Activated CD8-positive, alpha-beta memory T cell treated with anti-CD3 and anti-CD28 coated beads for 1 hour (primary cell): ENCODE results near the gene TNNC2.

ENCODE experiments used
- DNase-seq, 2 donors: peaks; one replicate each; pipeline ENCODE4 v3.0.0-alpha.2; 2020; ENCODE audit warnings: low read depth in 1 of 2; ENCODE audit errors: extremely low read depth in 1 of 2

The TNNC2 gene

DNA sequence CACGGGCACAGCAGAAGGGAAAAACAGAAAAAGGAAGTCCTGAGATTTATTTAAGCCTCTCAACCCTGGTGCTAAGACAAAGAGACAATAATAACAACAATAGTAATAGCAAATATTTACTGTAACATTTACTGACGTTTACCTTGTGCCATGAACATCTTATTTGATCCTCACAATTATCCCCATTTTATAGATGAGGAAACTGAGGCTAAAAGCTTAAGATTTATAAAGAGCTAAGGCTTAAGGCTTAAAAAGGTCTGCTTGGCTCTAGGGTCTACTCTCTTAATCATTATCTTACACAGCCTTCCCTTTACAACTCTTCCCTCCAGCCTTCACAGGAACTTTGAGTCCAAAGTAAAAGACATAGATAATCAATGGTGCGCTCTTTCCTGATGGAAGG is 38.8 kb downstream of the TNNC2 start:
- no peak for DNase-seq

DNA sequence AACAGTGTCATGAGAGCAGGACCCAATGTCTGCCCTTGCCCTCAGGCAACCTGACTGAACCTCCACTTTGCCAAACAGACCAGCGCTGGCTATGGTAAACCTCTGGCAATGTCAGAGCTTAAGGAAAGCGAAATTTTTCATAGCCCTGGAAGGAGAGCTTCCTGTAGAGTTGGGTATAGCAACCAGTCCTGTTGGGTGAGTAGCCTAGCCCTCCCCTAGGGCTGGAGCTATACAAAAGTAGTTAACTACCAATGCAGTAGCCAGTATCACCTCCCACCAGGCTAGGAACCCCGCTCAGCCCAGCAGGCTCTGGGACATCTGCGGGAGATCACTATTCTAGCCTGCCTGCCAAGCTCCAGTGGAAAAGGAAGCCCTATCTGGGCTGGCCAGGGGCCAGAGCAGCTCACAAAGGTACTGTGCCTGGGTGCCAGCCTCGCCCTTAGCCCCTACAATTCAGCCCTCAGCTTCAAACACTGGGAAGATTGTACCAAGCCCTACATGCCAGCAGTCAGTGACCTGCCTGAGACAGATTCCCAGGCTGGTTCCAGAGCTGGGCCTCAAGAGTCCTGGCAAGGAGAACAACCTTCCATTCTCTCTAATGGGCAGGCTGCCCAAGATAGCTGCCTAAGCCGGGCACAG is 43.3 kb downstream of the TNNC2 start:
- DNase-seq: no peak

DNA sequence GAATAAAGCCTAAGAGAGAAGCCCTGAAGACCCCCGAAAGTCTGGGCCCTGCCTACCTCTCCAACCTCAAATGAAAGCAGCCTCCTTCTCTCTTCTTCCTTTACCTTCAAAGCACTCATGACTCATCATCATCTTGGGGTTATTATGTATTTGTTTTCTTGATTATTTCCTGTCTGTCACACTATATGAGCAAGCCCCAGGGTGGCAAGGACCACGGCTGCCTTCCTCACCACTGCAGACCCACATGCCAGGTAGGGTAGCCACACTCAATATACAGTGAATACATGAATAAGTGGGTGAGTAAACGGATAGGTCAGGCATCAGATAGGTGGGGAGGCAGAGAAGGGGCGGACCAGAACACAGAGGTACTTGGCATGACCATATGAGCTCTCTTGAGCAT is 44.2 kb downstream of the TNNC2 start:
- no peak for DNase-seq

DNA sequence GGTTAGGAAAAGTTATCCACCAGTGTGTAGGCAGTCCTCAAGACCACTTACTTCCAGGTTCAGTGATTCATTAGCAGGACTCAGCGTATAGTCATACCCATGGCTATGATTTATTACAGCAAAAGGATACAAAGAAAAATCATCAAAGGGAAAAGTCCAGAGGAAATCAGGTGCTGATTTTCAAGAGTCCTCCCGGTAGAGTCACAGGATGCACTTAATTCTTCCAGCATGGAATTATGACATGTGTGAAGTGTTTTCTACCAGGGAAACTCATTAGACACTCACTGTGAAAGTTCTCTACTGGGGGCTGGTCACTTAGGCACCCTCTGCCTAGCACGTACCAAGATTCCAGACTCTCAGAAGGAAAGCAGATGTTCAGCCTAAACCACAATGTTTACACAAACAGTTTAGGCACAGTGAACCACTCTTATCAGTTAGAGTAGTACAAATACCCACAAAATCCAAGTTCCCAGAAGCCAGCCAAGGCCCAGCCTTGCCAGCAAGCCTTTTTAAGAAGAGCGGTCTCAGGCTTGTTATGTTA is 45.7 kb downstream of the TNNC2 start:
- no peak for DNase-seq

DNA sequence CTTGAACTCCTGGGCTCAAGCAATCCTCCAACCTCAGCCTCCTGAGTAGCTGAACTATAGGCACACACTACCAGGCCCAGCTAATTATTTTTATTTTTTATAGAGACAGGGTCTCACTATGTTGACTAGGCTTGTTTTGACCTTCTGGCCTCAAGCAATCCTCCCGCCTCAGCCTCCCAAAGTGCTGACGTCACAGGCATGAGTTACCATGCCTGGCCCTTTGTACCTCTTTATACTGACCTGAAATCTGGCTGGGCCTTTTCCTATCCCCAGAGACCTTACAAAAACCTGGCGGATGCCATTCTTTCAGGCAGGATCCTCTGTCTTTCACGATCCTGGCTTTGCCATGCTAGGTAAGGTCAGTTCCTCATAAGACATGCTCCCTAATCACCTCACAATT is 47.0 kb downstream of the TNNC2 start:
- no peak for DNase-seq

DNA sequence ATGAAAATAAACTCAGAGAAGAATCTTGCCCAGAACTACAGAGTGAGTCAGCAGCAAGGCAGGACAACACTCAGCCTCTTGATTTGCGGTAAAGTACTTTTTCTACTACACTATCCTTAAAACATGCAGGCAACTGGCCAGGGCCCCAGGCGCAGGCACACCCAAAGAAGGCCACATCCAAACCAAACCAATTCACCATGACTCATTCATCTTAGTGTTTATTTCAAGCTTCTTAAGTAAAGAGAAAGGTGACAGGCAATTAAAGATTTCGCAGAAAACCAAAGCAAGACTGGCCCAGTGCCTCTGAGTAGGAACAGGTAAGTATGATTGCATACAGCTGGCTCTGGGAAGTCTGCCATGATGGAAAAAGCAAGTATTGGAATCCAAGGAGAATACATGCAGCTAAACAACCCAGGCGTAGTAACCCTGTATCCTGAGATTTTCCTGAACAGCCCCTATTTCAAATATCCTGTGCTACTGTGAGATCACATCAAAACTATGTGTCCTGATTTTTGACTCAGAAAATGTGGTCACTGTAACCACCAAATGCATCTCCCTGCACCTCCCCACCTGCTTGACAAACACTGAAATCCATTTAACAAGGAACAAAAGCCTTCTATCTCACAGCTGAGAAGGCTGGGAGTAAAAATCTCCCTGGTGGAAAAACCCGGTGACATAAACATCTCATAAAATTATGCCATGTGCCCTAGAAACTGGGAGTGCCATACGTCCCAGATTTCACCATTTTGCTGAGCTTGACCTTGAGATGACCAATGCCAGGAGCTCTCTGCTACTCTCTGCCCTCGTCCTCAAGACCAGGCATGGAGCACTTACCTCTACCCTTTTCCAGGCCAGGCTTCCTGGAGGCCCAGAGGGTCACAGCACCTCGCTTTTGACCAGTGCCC is 47.8 kb downstream of the TNNC2 start:
- no peak for DNase-seq

DNA sequence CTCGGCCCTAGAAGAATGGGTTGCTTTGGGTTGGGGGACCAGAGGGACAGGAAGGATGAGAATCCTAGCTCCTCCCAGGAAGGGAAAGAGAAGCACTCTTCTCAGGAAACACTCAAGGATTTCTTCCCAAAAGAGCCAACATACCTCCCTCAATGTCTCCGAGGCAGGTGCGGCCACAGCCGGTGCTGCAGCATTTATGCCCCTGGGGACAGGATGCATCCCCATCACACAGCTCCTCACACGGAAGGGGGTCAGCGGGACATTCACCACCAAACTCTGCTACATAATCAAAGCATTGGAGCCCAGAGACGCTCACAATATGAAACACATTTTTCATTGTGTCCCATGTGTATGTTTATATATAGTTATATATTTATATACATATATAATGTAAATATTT is 50.2 kb downstream of the TNNC2 start:
- DNase-seq: no peak

DNA sequence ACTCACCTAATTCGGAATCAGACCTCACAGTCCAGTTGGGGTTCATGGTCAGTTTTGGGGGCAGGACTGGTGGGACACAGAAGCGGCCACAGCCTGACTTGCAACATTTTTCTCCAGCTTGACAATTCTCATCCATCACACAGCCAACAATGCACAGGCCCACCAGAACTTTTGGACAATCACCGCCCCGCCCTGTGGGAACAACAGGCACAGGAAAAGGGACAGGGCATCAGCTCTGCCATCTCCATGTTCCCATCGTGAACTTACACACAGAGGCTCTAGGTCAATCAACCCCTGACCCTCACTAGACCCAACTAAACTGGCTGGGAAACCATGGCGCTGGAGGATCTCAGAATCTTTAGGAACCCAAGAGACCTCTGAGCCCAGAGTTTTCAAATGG is 51.7 kb downstream of the TNNC2 start:
- no peak for DNase-seq

DNA sequence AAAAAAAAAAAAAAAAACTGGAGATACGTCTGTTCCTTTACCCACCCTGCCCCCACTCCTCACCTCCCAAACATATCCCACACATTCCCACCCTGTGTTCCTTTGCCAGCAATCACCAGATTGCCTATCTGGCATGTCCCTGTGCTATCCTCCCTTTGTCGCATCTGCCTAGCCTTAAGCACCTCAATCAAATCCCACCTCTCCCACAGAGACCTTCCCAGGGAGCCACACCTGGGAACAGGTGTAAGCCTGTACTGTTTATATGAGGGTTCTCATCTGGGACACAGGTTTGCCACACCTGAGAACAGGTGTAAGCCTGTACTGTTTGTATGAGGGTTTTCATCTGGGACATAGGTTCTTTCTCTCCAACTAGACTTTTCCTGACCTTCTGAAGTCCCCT is 52.2 kb downstream of the TNNC2 start:
- no peak for DNase-seq
